Gastroesophageal sphincter (tissue), 3 donors: Measurements from ENCODE around the gene STARD8.

ENCODE experiments used
- CTCF ChIP-seq, 4 experiments: fragments of 200-600 bp in 2 of 4; fragments of 450-650 bp in 2 of 4; sonication (generic) in 1 of 4; IDR thresholded peaks; one replicate each; pipeline ENCODE4 v1.5.1; 2017 to 2019; ENCODE audit warnings: antibody characterized with exemption in 4 of 4, mild to moderate bottlenecking in 2 of 4, moderate library complexity in 2 of 4
- POLR2A ChIP-seq, 2 donors: fragments of 450-650 bp; IDR thresholded peaks; one replicate each; pipeline ENCODE4 v1.6.1; 2017; ENCODE audit warnings: antibody characterized with exemption in 2 of 2, mild to moderate bottlenecking in 2 of 2, moderate library complexity in 1 of 2
- POLR2AphosphoS5 ChIP-seq: sonication (generic); formaldehyde crosslinking; IDR thresholded peaks from one replicate; pipeline ENCODE4 v1.6.1; 2017; ENCODE audit warnings: antibody characterized with exemption

- no peak for TF ChIP-seq CTCF (IDR thresholded peaks at IDR 0.05)
- TF ChIP-seq POLR2A (IDR thresholded peaks at IDR 0.05) = no peak
- no peak for TF ChIP-seq POLR2AphosphoS5
Observed at GRCh38 chrX:68676335-68676734, 28.9 kb downstream of the STARD8 start.
